ENCODE data around the gene CLEC9A.
A peak's percentile ranks its signal among the peaks of the same experiment; 100 is the strongest.

GRCh38 chr12:10033783-10034545 lies 3.5 kb downstream of the CLEC9A start:
- no peak for TF ChIP-seq POLR2A (IDR thresholded peaks at IDR 0.05)
- TF ChIP-seq, protein P1, sequence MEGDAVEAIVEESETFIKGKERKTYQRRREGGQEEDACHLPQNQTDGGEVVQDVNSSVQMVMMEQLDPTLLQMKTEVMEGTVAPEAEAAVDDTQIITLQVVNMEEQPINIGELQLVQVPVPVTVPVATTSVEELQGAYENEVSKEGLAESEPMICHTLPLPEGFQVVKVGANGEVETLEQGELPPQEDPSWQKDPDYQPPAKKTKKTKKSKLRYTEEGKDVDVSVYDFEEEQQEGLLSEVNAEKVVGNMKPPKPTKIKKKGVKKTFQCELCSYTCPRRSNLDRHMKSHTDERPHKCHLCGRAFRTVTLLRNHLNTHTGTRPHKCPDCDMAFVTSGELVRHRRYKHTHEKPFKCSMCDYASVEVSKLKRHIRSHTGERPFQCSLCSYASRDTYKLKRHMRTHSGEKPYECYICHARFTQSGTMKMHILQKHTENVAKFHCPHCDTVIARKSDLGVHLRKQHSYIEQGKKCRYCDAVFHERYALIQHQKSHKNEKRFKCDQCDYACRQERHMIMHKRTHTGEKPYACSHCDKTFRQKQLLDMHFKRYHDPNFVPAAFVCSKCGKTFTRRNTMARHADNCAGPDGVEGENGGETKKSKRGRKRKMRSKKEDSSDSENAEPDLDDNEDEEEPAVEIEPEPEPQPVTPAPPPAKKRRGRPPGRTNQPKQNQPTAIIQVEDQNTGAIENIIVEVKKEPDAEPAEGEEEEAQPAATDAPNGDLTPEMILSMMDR (IDR thresholded peaks at IDR 0.05): peak in 2 of 6 experiments; percentile 15 to 36

All from thyroid gland (tissue), 4 donors.